Retinal pigment epithelial cell (primary cell): ENCODE measurements around the gene LRRC57.

ENCODE experiments used
- DNase-seq: peaks from one replicate; pipeline ENCODE4 v3.0.0-alpha.2; 2010; ENCODE audit warnings: low read depth
- H3K4me3 ChIP-seq: 2 replicates; pipeline ENCODE4 v1.5.1; 2011; ENCODE audit warnings: mild to moderate bottlenecking, low read length, control low read depth, moderate library complexity
- TF ChIP-seq, protein P1 (sequence below): conservative IDR thresholded peaks from 2 replicates; pipeline ENCODE4 v1.5.1; 2011; ENCODE audit warnings: low read depth, low read length, control low read depth, inconsistent platforms

The LRRC57 gene

DNA sequence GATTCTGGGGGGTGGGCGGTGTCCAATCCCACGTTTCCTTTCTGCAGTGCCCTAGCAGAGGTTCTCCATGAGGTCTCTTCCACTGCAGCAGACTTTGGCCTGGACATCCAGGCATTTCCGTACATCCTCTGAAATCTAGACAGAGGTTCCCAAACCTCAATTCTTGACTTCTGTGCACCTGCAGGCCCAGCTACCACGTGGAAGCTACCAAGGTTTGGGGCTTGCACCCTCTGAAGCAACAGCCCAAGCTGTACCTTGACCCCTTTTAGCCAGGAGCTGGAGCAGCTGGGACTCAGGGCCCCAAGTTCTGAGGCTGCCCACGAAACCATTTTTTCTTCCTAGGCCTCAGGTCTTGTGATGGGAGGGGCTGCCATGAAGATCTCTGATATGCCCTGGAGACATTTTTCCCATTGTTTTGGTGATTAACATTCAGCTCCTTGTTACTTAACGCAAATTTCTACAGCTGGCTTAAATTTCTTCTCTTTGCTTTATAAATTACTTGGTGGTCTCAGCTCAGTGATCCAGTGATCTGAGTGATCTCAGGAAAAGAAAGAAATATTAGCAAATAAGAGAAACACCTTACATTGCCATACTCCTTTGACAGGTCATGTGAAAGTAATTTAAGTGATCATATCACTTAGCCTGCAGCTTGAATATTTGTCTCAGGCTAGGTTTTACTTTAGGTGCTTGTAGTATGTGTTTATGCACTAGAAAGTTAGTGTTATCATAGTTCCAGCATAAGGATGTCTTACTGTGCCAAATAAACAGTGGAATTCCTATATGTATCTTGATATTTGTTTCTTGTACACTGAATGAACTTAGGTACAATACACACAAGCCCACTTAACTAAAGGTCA, 50.2 kb downstream of the LRRC57 start:
- no peak for DNase-seq
- TF ChIP-seq, protein P1, sequence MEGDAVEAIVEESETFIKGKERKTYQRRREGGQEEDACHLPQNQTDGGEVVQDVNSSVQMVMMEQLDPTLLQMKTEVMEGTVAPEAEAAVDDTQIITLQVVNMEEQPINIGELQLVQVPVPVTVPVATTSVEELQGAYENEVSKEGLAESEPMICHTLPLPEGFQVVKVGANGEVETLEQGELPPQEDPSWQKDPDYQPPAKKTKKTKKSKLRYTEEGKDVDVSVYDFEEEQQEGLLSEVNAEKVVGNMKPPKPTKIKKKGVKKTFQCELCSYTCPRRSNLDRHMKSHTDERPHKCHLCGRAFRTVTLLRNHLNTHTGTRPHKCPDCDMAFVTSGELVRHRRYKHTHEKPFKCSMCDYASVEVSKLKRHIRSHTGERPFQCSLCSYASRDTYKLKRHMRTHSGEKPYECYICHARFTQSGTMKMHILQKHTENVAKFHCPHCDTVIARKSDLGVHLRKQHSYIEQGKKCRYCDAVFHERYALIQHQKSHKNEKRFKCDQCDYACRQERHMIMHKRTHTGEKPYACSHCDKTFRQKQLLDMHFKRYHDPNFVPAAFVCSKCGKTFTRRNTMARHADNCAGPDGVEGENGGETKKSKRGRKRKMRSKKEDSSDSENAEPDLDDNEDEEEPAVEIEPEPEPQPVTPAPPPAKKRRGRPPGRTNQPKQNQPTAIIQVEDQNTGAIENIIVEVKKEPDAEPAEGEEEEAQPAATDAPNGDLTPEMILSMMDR: no peak
- H3K4me3 ChIP-seq: no peak overlapping the region

DNA sequence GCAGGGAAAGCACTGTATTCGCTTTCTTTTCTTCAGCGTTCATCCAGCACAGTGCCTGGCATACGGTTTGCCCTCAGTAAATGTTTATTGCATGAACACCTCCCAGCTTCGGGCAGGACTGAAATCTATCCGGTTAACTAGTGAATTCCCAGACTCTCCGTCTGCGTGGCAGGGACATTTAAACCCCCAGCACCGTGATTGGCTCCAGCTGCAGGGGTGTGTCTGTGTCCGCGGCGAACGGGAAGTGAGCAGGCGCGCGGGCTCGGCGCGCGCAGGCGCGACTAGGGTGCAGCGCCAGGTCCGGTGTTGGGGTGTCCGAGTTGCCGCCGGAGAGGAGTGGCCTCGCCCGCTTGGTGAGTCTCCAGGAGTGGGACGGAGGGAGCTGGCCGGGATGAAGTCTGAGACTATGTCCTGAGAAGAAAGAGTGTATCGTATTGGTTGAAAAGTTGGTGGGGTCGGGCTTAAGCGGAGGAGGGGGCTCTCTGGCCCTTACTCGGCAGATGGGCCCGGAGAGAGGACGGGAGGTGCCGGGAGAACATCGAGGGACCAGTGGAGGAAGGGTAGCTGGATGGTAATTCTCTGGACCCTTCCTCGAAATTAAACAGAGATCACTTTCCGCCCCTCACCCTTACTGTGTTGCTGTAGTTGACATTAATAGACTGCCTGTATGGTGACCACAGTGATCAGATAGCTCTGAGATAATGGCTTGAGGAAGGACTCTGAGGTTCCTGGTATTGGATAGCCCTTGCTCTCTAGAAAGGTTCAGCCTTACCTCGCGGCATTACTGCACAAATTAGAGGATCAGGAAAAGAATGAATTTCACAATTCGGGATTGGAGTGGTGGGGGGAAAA, 53.0 kb downstream of the LRRC57 start, which contains the start of gene SNAP23:
SNAP23 (plus strand) TSS at position 274 of the 852 bp plus-strand sequence. CDS start 16,213 bp downstream, outside the sequence.
- TF ChIP-seq, protein P1: no peak
- DNase-seq: peak; percentile 94
- H3K4me3 ChIP-seq: peak within 1 kb of the TSS; percentile 95

DNA sequence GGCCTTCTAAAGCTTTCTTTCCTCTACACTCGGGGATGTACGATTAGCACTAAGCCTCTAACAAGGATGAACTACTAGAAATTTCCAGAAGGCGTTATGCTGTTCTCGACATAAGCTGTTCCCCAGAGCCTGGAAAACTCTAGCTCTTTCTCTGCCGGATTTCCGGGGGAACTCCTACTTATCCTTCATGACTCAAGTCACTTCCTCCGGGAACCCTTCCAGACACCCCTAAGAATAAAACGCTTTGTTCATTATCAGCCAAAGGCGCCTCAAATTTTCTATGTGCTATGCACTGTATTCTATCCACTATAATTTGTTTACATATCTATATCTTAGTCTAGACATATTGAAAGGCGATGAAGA, 53.6 kb downstream of the LRRC57 start:
- peak overlapping the region; percentile 95 for H3K4me3 ChIP-seq

DNA sequence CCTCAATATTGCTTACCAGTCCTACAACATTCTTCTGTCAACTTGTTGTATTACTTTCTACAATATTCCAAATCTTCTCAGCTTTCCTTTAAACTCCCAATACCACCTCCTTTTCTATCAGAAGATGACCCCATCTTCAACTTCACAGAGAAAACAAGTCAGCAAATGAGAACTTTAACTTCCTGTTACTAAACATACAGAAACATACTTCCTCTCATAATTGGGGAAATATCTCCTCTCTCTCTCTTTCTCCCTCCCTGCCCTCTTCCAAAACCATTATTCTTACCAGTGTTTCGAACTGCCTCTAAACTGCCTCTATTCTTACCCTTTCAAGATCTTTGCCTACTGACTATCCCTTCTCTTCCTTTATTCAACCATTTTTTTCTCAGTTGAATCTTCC, 54.9 kb downstream of the LRRC57 start:
- TF ChIP-seq, protein P1: no peak
- no peak overlapping the region for H3K4me3 ChIP-seq
- DNase-seq: no peak

More for the DNA sequence above, 53.6 kb downstream of the LRRC57 start:
- TF ChIP-seq, protein P1: no peak
- peak; percentile 41 for DNase-seq

DNA sequence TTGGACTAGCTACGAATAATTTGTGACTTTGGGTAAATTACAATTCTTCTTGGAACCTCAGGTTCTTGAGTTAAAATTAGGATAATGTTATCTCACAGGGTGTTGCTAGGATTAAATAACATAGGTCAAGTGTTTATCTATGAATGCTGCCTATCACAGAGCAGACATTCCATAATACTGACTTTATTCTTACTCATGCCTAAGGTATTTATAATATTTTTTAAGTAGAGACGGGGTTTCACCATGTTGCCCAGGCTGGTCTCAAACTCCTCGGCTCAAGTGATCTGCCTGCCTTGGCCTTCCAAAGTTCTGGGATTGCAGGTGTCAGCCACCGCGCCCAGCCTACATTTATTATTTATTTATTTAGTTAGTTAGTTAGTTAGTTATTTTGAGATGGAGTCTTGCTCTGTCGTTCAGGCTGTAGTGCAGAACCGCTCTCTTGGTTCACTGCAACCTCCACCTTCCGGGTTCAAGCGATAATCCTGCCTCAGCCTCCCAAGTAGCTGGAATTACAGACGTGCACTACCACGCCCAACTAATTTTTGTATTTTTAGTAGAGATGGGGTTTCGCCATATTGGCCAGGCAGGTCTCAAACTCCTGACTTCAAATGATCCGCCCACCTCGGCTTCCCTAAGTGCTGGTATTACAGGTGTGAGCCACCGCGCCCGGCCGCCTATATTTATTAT, 56.9 kb downstream of the LRRC57 start:
- peak; percentile 69 for DNase-seq
- TF ChIP-seq, protein P1: no peak
- H3K4me3 ChIP-seq: peak overlapping the region; percentile 98

DNA sequence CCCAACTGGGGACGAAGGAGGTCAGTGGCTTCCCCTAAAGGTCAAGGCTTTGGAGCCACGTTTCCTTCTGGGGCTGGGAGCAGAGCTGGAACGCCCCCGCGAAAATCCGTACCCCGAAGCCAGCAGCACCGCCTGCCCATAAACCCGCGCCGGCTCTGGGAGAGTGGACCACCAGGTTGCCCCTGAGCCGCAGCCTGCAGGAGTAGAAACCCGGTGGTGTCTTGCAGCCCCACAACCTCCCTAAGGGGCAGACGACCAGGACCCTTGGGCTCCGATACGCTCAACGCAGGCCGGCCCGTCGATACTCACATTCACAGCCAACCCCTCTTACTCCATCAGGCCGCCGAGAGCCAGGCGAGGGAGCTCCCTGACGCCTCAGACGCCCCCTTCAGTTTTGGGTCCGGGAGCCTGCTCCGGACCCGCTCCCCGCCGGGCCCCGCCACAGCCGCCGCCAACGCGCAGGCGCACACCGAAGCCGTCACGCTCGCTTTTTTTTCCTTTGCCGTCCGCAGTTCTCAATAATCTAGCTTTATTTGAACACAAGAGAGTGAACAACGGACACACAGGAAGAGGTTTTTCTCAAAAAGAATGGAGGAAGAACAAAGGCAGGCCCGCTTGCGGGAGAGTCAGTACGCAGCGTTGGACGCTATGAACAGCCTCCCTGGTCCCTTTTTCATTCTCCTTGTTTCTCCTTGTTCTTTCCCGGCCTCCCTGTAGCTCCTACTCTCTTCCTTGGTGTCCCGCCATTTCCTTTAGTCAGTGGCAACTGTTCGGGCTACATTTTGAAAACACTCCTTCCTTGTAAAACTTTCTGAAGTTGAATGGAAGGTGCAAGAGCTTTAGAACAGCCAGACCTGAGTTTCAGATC, 57.7 kb downstream of the LRRC57 start, which contains the start of gene ZNF106:
ZNF106 (minus strand) TSS at position 471 of the 868 bp plus-strand sequence. CDS start 18,852 bp downstream, outside the sequence.
- DNase-seq: peak; percentile 71
- H3K4me3 ChIP-seq: peak within 1 kb of the TSS; percentile 98
- TF ChIP-seq, protein P1: no peak
